ENCODE data around the gene HOXC5. TPM values are rescaled to one million over a fixed set of nuclear protein-coding genes. Genes with fewer than 3 reads are reported as not detected.

The HOXC5 gene
- total RNA-seq, 1 donor from 2014 or later: 1.4 TPM

DNA sequence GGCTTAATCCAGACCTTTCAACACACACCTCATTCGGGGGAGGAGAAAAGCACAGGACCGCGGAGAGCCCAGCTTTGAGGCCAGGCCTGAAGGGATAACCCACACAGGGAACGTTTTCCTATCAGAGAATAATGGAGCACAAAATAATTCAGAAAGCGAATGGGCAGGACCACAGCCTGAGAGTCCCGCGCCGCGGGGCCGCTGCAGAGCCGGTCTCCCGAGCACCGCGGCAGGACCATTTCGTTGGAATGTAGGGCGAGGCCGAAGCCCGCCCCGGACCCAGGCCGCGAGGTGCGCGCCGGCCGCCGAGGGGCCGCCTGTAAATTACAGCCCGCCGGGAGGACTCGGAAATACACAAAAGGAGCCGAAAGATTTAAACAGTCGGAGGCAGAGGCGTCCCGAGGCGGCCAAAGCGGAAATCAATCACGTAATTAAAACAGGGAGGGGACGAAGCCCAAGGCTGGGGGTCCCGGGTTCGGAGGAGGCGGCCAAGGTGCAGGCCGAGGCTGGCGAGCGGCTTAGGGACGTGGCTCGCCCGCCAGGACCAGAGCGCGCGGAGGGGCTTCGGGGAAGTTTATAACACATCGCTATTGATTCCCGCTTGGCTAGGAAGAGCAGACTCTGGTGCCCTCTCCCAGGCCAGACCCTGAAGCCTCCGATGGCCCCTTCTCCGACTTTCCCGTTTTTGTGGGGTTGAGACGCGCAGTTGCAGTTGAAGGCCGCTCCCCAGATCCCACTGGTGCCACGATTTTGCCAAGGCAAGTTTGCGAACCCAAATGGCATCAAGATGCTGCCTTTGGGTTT is 14.5 kb downstream of the HOXC5 start:
- no peak for DNase-seq

DNA sequence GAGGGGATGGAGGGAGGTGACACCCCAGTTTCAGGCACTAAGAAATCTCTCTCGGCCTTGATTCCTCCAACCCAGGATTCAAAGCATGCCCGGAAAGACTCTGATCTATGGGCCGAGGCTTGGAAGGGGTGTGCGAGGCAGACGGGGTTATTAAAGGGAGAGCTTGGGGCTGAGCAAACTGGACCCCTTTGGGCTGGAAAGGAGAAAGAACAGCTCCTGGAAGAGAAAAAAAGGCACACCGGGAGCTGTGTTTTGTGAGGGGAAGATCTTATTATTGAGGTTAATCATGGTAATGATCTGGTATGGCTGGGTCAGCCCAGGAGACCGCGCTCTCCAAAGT is 15.1 kb downstream of the HOXC5 start:
- DNase-seq: no peak

DNA sequence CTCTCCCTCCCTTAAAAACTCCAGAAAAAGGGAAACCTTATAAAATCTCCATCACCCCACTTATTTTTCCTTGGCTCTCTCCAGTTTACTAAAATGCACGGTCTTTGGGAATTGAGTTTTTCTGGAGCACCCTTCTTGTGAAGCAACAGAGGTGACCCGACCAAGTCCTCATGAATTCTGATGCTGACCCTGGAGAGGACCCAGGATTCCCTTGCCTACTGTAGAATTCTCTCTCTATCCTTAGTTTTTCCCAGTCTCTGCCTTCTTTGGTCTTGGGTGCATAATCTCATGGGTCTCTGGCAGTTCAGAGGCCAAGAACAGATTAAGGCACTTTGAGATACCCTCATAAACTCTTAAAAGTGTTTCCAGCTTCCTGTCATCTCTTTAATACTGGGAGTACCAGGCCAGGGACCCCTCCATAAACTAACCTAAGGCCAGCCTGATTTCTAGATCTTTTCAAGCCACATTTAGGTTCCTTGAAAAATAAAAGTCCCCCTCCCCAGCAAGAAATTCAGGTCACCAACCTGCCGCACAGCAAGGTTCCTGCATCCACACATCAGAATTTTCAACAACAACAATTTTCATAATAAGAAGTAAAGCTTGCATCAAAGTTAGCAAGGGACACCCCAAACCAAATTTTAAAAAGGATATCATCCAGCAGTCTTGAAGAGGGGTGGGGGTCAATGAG is 15.7 kb downstream of the HOXC5 start:
- no peak for DNase-seq

DNA sequence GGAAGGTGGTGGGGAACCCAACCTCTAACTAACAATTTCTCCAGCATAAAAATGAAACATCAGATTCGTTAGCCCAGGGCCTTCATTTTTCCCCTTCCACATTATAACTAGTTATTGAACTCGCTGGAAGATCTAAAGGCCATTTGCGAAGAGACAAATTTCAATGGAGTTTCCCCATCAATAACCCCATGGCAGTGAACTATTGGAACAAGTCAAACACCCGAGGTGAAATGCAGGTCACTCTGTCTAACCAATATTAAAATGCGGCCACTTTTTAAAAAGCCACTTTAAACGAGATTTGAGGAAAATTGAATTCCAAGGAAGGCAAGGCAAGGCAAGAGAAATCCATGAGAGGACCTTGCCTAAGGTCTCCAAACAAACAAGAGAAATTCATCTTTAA is 16.3 kb downstream of the HOXC5 start:
- DNase-seq: no peak

DNA sequence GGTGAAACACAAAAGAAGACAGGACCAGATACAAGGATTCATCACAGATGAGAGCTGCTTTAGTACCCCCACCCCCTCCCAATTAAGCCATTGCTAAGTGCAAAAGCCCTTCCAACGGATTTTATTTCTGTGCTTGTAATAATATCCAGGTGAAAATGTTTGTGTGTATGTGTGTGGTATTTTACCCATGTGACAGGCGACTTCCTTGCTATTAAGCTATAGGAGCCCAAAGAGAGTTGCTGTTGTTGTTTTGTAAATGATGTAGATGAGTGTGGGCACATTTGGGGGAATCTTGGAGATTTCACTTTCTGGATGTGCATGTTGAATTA is 17.6 kb downstream of the HOXC5 start:
- no peak for DNase-seq

DNA sequence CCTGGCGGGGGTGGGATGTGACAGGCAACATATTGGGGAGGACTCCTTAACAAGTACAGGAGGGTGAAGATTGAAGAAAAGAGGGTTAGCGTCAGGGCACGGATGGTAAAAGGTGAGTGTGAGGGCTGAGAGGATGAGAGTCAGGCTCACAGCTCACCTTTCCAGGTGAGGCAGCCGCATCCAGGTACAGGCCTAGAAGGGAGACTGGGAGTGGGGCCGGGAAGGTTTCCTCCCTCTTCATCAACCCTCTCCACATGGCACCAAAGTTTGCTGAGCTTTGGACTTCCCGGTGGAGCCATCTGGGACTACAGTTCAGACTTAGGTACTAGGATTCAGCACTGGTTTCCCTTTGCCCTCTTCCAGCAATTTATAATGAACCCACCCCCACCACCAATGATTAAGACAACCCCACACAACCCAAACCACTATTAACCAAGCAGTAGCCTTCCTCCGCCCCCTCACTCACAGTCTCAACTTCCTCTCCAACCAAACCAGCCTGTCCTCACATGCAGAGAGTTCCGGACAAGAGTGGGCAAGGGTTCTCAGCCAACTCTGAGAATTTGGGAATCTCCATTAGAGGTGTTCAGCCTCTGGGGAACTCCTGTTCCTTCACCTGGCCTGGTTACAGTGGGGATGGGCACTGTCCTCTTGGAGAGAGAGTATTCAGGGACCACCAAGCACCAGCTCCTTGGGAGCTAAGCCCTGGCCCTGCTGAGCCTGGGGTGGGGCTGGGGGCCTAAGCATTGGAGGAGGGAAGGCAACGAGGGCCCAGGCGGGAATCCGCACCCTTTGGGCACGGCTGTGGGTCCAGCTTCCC is 18.4 kb downstream of the HOXC5 start:
- DNase-seq: no peak

DNA sequence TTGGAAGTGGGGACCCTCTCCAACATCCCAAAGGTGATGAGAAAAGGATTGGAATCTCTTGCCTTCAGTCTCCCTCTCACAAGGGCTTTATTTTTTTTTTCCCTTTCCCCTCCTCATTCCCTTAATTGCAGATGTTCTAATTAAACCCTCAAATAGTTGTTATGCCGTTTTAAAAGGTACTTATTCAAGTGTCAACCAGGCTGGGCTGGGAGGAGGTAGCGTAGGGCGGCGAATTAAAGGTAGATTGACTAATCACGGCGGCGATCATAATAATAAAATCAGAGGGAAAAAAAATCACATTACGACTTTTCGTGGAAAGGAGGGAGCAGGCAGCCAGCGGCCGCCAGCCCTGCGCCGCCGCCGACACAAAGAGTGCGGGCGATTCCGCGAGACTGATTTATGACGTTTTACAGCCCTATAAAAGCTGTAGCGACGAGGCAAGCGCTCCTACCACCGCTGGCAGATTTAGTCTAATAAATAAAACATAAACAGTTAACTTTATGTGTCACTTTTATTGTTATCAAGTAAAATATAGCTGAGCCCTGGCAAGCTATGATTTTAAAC is 19.1 kb downstream of the HOXC5 start:
- no peak for DNase-seq

DNA sequence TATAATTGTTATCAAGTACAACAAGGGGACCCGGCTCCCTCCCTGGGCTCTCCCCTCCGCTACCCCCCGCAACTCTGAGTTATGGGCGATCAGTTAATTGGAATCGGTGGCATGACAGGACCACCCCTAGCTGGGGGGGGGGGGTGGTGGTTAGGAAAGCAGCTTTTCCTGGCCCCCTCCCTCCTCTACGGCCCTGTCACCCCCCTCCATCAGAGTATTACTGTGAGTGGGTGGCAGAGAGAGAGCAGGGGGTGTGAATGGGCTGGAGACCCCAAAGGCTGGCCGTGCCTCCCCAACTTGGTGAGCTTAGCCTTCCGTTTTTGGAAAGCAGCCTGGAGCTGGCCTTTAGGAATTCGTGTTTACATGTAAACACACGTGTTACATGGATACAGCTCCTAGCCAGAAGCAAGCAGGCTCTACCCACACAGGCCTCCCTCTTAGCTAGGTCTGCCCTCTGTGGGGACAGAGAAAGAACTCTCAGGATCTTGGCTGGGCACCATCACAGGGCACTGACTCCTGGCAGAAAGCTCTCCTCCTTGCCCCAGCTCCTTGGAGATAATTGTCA is 19.7 kb downstream of the HOXC5 start:
- no peak for DNase-seq

DNA sequence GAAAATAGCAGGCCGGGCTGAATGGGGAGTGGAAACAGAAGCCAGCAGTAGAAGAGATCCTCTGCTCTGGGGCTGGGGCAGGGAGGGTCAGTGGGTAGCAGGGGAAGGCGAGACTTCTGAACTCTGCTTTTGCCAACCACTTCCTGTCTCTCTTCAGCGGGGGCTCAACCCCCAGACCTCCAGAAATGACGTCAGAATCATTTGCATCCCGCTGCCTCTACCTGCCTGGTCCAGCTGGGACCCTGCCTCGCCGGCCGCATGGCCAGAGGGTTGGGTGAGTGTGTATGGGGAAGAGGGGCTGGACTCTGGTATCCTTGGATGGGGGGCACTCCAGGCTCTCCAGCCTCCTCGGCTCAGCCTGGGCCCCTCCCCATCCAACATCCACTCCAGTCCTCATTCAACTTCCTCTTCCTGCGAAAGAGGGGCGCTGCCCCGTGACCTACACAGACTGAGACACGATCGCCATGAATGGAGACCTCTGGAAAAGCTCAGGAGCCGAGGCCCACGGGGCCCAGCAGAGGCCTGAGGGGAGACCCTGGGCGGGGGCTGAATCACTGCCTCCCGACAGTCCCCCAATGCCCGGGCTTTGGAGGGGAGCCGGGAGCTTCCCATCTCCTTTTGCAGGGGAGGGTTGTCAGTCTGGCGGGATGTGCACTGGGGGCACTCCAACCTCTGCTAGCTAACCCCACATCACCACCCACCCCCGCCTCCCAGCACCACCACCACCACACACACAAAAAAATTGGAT is 20.3 kb downstream of the HOXC5 start:
- DNase-seq: no peak

DNA sequence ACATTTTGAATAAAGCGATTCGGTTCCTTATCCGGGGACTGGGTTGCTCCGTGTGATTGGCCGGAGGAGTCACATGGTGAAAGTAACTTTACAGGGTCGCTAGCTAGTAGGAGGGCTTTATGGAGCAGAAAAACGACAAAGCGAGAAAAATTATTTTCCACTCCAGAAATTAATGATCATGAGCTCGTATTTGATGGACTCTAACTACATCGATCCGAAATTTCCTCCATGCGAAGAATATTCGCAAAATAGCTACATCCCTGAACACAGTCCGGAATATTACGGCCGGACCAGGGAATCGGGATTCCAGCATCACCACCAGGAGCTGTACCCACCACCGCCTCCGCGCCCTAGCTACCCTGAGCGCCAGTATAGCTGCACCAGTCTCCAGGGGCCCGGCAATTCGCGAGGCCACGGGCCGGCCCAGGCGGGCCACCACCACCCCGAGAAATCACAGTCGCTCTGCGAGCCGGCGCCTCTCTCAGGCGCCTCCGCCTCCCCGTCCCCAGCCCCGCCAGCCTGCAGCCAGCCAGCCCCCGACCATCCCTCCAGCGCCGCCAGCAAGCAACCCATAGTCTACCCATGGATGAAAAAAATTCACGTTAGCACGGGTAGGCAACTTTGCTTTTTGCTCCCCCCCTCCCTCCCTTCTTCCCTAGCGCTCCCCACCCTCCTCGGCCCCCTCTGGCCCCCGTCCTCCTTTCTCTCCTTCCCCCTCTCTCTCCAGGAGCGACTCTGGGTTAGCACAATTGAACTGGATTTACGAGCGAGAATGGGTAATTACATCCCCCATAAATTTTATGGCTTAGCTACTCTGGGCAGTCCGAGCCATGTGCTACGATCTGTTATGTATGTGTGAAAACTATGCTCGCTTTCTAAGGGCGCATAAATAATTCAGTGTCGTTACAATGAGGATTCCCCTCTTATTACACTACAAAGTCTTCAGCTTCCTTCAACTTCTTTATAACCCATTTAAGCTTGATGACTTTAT is 21.2 kb downstream of the HOXC5 start, which contains the start of gene HOXC4:
Gene HOXC4, plus strand, starts transcription at position 85 of the 991 bp plus-strand sequence. Its CDS starts 88 bp downstream, at position 173.
- no peak for DNase-seq

DNA sequence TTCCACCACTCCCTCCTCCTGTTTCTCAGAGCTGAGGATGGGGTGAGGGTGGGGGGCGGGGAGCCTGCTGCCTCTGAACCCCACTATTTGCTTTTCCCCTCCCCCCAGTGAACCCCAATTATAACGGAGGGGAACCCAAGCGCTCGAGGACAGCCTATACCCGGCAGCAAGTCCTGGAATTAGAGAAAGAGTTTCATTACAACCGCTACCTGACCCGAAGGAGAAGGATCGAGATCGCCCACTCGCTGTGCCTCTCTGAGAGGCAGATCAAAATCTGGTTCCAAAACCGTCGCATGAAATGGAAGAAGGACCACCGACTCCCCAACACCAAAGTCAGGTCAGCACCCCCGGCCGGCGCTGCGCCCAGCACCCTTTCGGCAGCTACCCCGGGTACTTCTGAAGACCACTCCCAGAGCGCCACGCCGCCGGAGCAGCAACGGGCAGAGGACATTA is 21.9 kb downstream of the HOXC5 start:
- no peak for DNase-seq

DNA sequence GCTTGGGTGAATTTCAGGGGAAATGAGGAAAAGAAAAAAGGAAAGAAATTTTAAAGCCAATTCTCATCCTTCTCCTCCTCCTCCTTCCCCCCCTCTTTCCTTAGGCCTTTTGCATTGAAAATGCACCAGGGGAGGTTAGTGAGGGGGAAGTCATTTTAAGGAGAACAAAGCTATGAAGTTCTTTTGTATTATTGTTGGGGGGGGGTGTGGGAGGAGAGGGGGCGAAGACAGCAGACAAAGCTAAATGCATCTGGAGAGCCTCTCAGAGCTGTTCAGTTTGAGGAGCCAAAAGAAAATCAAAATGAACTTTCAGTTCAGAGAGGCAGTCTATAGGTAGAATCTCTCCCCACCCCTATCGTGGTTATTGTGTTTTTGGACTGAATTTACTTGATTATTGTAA is 22.7 kb downstream of the HOXC5 start:
- no peak for DNase-seq

DNA sequence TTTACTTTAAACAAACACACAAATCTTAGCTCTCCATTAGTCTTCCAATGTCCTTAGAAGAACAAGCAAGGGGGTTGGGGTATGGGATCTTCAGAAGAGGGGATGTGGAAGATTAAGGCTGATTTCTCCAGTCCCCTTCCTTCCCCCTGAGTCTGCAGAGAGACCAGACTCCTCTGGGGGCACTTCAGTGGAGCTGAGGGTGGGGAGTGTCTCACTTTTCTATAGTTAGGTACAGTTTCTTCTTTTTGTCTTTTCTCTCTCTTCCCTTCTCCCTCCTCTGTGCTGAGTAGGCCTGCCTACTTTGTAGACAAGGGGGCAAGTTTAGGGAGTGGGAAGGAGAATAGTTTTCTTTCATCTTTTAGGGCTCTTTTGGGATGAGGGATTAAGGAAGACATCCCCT is 23.3 kb downstream of the HOXC5 start:
- DNase-seq: no peak

DNA sequence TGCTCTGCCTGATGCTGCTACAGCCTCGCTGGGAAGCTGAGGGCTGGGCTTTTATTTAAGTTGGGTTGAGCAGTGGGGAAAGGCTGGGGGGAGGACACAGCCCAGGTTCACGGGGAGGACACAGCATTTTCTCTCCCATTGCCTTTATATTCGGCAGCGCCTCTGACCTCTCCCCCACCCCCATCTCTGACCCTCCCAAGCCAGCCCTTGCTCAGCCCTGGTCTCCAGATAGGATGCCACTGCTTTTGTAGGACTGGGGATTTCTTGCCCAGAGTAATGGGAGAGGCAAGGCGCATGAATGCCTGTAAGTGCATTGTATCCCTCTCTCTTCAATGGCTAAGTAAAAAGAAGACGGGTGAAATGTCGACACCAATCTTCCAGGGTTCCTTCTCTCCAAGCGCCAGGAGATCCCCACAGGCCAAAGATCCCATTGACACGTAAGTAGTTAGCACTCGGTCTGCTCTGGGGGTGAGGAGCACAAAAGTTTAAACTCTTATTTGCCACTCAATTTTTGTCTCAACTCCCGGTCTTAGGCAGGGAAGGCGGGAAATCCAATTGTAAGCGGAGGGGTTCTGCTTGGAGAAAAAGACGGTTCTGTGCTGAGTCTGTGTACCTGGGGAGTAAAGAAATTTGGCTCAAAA is 25.4 kb downstream of the HOXC5 start:
- DNase-seq: no peak

DNA sequence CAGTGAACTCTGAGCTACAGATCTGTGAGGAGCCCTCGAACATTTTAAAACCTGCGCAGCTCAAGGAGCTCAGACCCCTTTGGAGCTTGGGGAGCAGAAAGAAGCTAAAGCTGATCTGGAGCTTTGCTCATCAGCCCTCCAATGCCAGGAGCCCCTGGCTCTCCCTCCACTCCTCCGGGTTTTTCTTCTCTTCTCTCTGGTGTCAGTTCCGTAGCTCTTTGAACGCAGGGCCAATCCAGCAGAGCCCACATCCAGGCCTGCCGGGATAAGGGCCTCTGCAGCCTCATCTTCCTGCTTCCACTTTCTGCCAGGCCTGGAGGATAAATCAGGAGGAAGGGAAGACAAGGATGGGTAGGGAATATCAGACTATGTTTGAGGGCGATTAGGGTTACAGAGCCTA is 26.8 kb downstream of the HOXC5 start:
- no peak for DNase-seq

DNA sequence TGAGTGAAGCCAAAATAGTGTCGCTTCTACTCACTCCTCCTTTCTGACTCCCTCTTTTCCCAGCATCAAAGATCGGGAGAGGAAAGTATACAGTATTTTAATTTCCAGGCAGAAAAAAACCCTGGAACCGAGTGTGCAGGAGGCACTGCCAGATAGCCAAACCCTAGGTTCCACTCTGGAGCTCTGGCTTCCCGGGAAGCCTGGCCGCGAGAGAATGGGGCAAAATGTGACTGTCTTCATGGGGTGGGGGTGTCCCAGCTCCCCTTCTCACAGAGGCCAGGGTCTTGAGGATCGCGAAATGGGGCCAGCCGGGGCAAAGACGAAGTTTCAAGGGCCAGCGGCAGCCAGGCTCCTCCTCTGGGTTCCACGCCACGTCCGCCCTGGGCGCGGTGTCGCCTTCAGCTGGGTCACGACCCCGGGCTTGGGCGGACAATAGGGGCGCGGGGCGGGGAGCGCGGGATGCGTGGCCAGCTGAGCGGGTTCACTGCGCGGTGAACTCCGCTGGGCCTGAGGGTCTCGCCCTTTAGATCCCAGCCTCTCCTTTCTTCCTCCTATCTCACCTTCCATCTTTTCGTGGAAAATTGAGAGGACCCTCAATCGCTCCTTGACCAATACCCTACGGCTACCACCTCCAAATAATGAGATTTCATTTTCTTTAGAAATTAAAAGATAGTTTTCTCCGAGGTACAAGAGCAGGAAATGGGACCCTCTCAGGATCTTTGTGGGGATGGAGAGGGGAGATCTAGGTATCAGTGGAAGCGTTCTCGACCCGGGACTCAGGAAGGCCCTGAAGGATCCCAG is 27.5 kb downstream of the HOXC5 start:
- DNase-seq: no peak

DNA sequence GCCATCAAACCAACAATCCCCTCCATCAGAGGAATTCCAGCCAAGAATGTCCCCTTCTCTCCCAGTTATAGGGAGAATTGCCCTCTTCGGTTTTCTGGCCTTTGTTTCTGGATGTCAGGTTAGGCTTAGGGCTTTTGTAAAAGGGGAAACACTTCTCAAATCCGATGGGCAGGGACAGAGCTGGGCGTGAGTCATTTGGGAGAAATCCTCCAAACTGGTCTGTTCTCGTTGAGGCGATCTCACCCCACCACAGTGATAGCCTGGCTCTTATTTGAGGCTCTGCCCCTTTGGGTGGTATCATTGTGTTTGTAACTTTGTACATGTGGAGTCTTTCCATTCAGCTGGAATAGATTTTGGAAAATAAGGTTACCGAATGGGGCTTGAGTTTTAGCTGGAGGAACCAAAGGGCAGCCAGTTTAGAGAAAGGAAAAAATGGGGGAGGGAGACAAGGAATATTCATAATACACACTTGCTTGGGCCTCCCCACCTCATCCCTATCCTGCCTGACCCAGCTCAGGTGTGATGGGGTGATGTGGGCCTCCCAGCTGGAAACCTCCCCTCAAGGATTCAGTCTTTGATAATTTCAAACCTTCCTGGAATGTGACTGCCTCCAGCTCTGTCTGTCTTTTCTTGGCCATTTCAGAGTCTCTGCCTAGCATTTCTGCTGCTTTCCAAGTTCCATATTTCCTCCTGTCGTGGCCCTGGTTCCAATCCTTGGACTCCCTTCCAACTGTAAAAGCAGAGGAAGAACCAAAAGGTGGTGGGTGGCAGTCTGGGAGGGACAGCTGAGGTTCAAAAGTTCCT is 28.3 kb downstream of the HOXC5 start:
- no peak for DNase-seq

DNA sequence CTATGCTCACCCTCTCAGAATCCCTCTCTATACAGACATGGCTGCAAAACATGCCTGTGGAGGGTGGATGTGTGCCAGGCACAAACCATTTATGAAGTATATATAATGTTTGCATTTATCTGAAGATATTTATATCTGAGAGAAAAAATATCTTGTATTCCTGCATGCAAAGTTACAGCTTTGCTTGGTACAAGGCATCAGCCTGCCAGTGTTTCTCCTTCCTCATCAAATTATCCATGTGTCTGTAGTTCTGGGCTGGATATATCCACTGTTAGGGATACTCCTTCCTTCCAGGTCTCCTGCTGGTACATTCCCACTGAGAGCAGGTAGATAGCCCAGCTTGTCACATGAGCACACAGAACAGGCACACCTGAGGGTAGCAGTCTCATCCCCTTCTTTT is 32.8 kb downstream of the HOXC5 start:
- DNase-seq: no peak
